ENCODE data around the gene KAZN. TPM values are rescaled to one million over a fixed set of nuclear protein-coding genes. Genes with fewer than 3 reads are reported as not detected.

The KAZN gene
- polyA plus RNA-seq, 1 experiment, result 5.5 TPM

GRCh38 chr1:14906665-14907064 lies 308.2 kb downstream of the KAZN start:
- no peak overlapping the region for H3K4me3 ChIP-seq (ENCODE audit: low read depth, low read length)
- no peak for DNase-seq (ENCODE audit: low read depth)
- H3K36me3 ChIP-seq (ENCODE audit: control insufficient read depth, insufficient read depth, low read length), result no peaks in the 10 kb centered on the region
- ChIA-PET CTCF (interaction anchor here (1.7 kb wide), 2 partner anchors 12 to 121 kb away, joined by 3 to 4 read pairs; no protein-coding TSS in a partner anchor), POLR2A (no interaction called here)
- H3K27me3 ChIP-seq (ENCODE audit: control insufficient read depth, insufficient read depth, low read length), result no peaks in the 10 kb centered on the region
- TF ChIP-seq CTCF (IDR thresholded peaks at IDR 0.05; ENCODE audit: insufficient read depth, low read depth, low read length), result no peak

DNA sequence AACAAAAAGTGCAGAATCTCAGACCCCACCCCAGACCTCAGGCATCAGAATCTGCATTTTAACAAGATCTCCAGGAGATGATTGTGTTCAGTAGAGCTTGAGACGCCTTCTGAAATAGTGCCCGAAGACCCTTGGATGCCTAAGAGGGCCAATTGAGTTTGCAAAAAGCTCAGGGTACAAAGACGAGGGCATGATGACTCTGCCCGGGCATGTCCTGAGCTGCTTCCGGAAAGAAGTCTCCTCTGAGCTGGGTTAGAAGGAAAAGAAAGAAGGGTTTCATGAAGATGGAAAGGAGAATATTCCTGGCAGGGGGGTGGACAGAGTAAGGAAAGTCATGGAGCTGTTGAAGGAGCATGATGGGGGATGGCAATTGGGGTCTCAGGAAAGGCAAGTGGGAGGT lies 308.9 kb downstream of the KAZN start:
- DNase-seq (ENCODE audit: low read depth), result no peak
- no peaks in the 10 kb centered on the region for H3K27me3 ChIP-seq (ENCODE audit: control insufficient read depth, insufficient read depth, low read length)
- TF ChIP-seq CTCF (IDR thresholded peaks at IDR 0.05; ENCODE audit: insufficient read depth, low read depth, low read length), result no peak
- no peak overlapping the region for H3K4me3 ChIP-seq (ENCODE audit: low read depth, low read length)
- H3K36me3 ChIP-seq (ENCODE audit: control insufficient read depth, insufficient read depth, low read length), result no peaks in the 10 kb centered on the region
- ChIA-PET CTCF (interaction anchor here (1.7 kb wide), 2 partner anchors 12 to 121 kb away, joined by 3 to 4 read pairs; no protein-coding TSS in a partner anchor), POLR2A (no interaction called here)

- no peak overlapping the region for H3K4me3 ChIP-seq (ENCODE audit: low read depth, low read length)
- H3K27me3 ChIP-seq (ENCODE audit: control insufficient read depth, insufficient read depth, low read length), result no peaks in the 10 kb centered on the region
- ChIA-PET CTCF (no interaction called here), POLR2A (no interaction called here)
- TF ChIP-seq CTCF (IDR thresholded peaks at IDR 0.05; ENCODE audit: insufficient read depth, low read depth, low read length), result no peak
- no peak for DNase-seq (ENCODE audit: low read depth)
- H3K36me3 ChIP-seq (ENCODE audit: control insufficient read depth, insufficient read depth, low read length), result no peaks in the 10 kb centered on the region
These were observed 310.8 kb downstream of the KAZN start for GRCh38 chr1:14909273-14909672.

DNA sequence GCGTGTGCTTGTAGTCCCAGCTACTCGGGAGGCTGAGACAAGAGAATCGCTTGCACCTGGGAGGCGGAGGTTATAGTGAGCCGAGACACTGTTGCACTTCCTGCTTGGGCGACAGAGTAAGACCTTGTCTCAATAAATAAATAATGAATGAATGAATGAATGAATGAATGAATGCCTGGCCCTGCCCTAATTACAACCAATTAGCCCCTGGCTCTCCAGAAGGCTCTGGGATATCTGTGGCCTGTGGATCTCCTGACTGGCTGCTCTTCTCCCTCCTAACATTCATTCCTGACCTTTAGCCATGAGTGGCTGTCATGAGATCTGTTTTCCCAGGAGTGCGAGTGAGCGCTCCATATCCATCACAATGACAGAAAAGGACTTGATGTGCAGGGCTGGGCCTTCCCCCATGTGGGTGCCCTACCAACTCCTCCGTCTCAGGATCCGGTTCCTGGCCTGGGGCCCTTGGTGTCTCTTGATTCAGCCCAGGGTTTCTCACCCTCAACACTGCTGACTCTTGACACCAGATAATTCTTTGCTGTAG lies 311.5 kb downstream of the KAZN start:
- no peak for DNase-seq (ENCODE audit: low read depth)
- Histone ChIP-seq H3K4me3 (ENCODE audit: low read depth, low read length) (no peak overlapping the region), H3K27me3 (ENCODE audit: control insufficient read depth, insufficient read depth, low read length) (no peaks in the 10 kb centered on the region), H3K36me3 (ENCODE audit: control insufficient read depth, insufficient read depth, low read length) (no peaks in the 10 kb centered on the region)
- ChIA-PET POLR2A (no interaction called here), CTCF (interaction anchor here (1.3 kb wide), 1 partner anchor 118 kb away, joined by 8 read pairs; no protein-coding TSS in a partner anchor)
- no peak for TF ChIP-seq CTCF (IDR thresholded peaks at IDR 0.05; ENCODE audit: insufficient read depth, low read depth, low read length)

GRCh38 chr1:14910984-14911721 lies 312.7 kb downstream of the KAZN start:
- H3K36me3 ChIP-seq (ENCODE audit: control insufficient read depth, insufficient read depth, low read length), result no peaks in the 10 kb centered on the region
- ChIA-PET CTCF (interaction anchor here (1.2 to 1.3 kb wide), 2 partner anchors 116 to 136 kb away, joined by 4 to 8 read pairs; no protein-coding TSS in a partner anchor), POLR2A (no interaction called here)
- no peak for DNase-seq (ENCODE audit: low read depth)
- no peak overlapping the region for H3K4me3 ChIP-seq (ENCODE audit: low read depth, low read length)
- no peak for TF ChIP-seq CTCF (IDR thresholded peaks at IDR 0.05; ENCODE audit: insufficient read depth, low read depth, low read length)
- H3K27me3 ChIP-seq (ENCODE audit: control insufficient read depth, insufficient read depth, low read length), result no peaks in the 10 kb centered on the region

Data from BJ (cell line).